WTC11 (cell line): ENCODE measurements around the gene TPM2. TPM values are rescaled to one million over a fixed set of nuclear protein-coding genes. Genes with fewer than 3 reads are reported as not detected.

Experiments
- ATAC-seq: fragments of 200-7000 bp; cut with Tn5 transposase; 2 replicates; pipeline ENCODE4 v1.10.0; 2021; ENCODE audit warnings: mild to moderate bottlenecking, moderate library complexity
- CTCF ChIA-PET: fragments of 300-600 bp; sonication (Branson Sonifier 250); formaldehyde crosslinking; loops from one replicate; lab custom pipeline; 2021; ENCODE audit warnings: antibody characterized with exemption; lab: Charles Lee
- POLR2A ChIA-PET: fragments of 350-600 bp; sonication (Branson Sonifier 250); formaldehyde crosslinking; loops from one replicate; lab custom pipeline; 2021; ENCODE audit warnings: antibody characterized with exemption; lab: Charles Lee
- DNase-seq: peaks from one replicate; pipeline ENCODE4 v3.0.0; 2021; ENCODE audit warnings: low spot score
- H3K27ac Mint-ChIP-seq: 2 replicates; pipeline ENCODE4 v1.8.0; 2021; ENCODE audit warnings: mixed read lengths
- H3K27me3 Mint-ChIP-seq: 2 replicates; pipeline ENCODE4 v1.8.0; 2021; ENCODE audit warnings: low read depth, mild to moderate bottlenecking, moderate library complexity, mixed read lengths
- H3K36me3 Mint-ChIP-seq: 2 replicates; pipeline ENCODE4 v1.8.0; 2021; ENCODE audit warnings: mixed read lengths
- H3K4me1 Mint-ChIP-seq: 2 replicates; pipeline ENCODE4 v1.8.0; 2022; ENCODE audit warnings: mixed read lengths
- H3K4me3 Mint-ChIP-seq: 2 replicates; pipeline ENCODE4 v1.8.0; 2021; ENCODE audit warnings: mild to moderate bottlenecking, moderate library complexity, mixed read lengths
- H3K9me3 Mint-ChIP-seq: 2 replicates; pipeline ENCODE4 v1.8.0; 2021; ENCODE audit warnings: mixed read lengths
- ATF1 ChIP-seq: sonication (generic); formaldehyde crosslinking; IDR thresholded peaks from 2 replicates; pipeline ENCODE4 v1.8.1; 2023; ENCODE audit warnings: mild to moderate bottlenecking, moderate library complexity, missing genetic modification reagents
- CBFB ChIP-seq: sonication (generic); formaldehyde crosslinking; IDR thresholded peaks from 2 replicates; pipeline ENCODE4 v1.8.1; 2022; ENCODE audit warnings: mild to moderate bottlenecking, low read depth, missing genetic modification reagents
- E2F1 ChIP-seq: sonication (generic); formaldehyde crosslinking; IDR thresholded peaks from 2 replicates; pipeline ENCODE4 v1.8.0; 2022; ENCODE audit warnings: mild to moderate bottlenecking, missing genetic modification reagents
- ELF4 ChIP-seq: sonication (generic); formaldehyde crosslinking; IDR thresholded peaks from 2 replicates; pipeline ENCODE4 v1.8.1; 2022; ENCODE audit warnings: low read depth, mild to moderate bottlenecking, moderate library complexity, missing genetic modification reagents
- ESRRA ChIP-seq: sonication (generic); formaldehyde crosslinking; IDR thresholded peaks from 2 replicates; pipeline ENCODE4 v1.8.1; 2022; ENCODE audit warnings: mild to moderate bottlenecking, missing genetic modification reagents, borderline replicate concordance
- GRHL2 ChIP-seq: fragments of 250-450 bp; sonication (Bioruptor Pico); IDR thresholded peaks from 2 replicates; pipeline ENCODE4 v1.8.0; 2022; ENCODE audit warnings: mild to moderate bottlenecking, moderate library complexity; ENCODE audit not compliant: insufficient replicate concordance, severe bottlenecking
- GTF2I ChIP-seq: fragments of 250-450 bp; sonication (Bioruptor Pico); conservative IDR thresholded peaks from 2 replicates; pipeline ENCODE4 v1.4.0; 2021; ENCODE audit warnings: mild to moderate bottlenecking
- HMGA2 ChIP-seq: fragments of 250-450 bp; sonication (Bioruptor Pico); IDR thresholded peaks from 2 replicates; pipeline ENCODE4 v1.4.0; 2021; ENCODE audit warnings: mild to moderate bottlenecking, moderate library complexity
- IRF1 ChIP-seq: sonication (generic); formaldehyde crosslinking; IDR thresholded peaks from 2 replicates; pipeline ENCODE4 v1.8.0; 2023; ENCODE audit warnings: missing genetic modification reagents
- IRF2 ChIP-seq: sonication (generic); formaldehyde crosslinking; IDR thresholded peaks from 2 replicates; pipeline ENCODE4 v1.8.0; 2022; ENCODE audit warnings: low read depth, missing genetic modification reagents, borderline replicate concordance
- KAT7 ChIP-seq: sonication (generic); formaldehyde crosslinking; IDR thresholded peaks from 2 replicates; pipeline ENCODE4 v1.8.1; 2023; ENCODE audit warnings: missing genetic modification reagents, mild to moderate bottlenecking, borderline replicate concordance
- MXD4 ChIP-seq: fragments of 250-450 bp; sonication (Bioruptor Pico); IDR thresholded peaks from 2 replicates; pipeline ENCODE4 v1.8.0; 2021; ENCODE audit warnings: mild to moderate bottlenecking, moderate library complexity, borderline replicate concordance
- NFYB ChIP-seq: sonication (generic); formaldehyde crosslinking; conservative IDR thresholded peaks from 2 replicates; pipeline ENCODE4 v1.8.0; 2022; ENCODE audit warnings: low read depth, missing genetic modification reagents
- NR1H2 ChIP-seq: sonication (generic); formaldehyde crosslinking; IDR thresholded peaks from 2 replicates; pipeline ENCODE4 v1.9.0; 2021; ENCODE audit warnings: mild to moderate bottlenecking, moderate library complexity, missing genetic modification reagents
- PRRX2 ChIP-seq: fragments of 250-450 bp; sonication (Bioruptor Pico); IDR thresholded peaks from 2 replicates; pipeline ENCODE4 v1.8.0; 2021; ENCODE audit warnings: mild to moderate bottlenecking
- SMAD4 ChIP-seq: sonication (generic); formaldehyde crosslinking; IDR thresholded peaks from 2 replicates; pipeline ENCODE4 v1.8.0; 2022; ENCODE audit warnings: mild to moderate bottlenecking, missing genetic modification reagents
- SP1 ChIP-seq: sonication (generic); formaldehyde crosslinking; conservative IDR thresholded peaks from 2 replicates; pipeline ENCODE4 v1.8.1; 2022; ENCODE audit warnings: missing genetic modification reagents
- TEAD4 ChIP-seq: sonication (generic); formaldehyde crosslinking; IDR thresholded peaks from 2 replicates; pipeline ENCODE4 v1.8.0; 2022; ENCODE audit warnings: mild to moderate bottlenecking, missing genetic modification reagents
- ZNF232 ChIP-seq: sonication (generic); formaldehyde crosslinking; IDR thresholded peaks from 2 replicates; pipeline ENCODE4 v1.8.0; 2022; ENCODE audit warnings: mild to moderate bottlenecking, missing genetic modification reagents
- ZNF671 ChIP-seq: fragments of 250-450 bp; sonication (Bioruptor Pico); IDR thresholded peaks from 2 replicates; pipeline ENCODE4 v1.8.0; 2021; ENCODE audit warnings: mild to moderate bottlenecking
- total RNA-seq: library from RNA; stranded (reverse); gene quantifications from 3 replicates; pipeline ENCODE4 v1.2.3, GENCODE V29; 2021
- TF ChIP-seq, protein P1 (sequence below): fragments of 200-600 bp; IDR thresholded peaks from 2 replicates; pipeline ENCODE4 v1.8.0; 2022; ENCODE audit warnings: antibody characterized with exemption
- TF ChIP-seq, protein P2 (sequence below): sonication (generic); formaldehyde crosslinking; IDR thresholded peaks from 2 replicates; pipeline ENCODE4 v1.8.1; 2023; ENCODE audit warnings: mild to moderate bottlenecking, missing genetic modification reagents, moderate library complexity
- TF ChIP-seq, protein P3 (sequence below): sonication (generic); formaldehyde crosslinking; IDR thresholded peaks from 2 replicates; pipeline ENCODE4 v1.8.1; 2023; ENCODE audit warnings: mild to moderate bottlenecking, moderate library complexity, missing genetic modification reagents
- TF ChIP-seq, protein P4 (sequence below): sonication (generic); formaldehyde crosslinking; IDR thresholded peaks from 2 replicates; pipeline ENCODE4 v1.8.1; 2023; ENCODE audit warnings: mild to moderate bottlenecking, missing genetic modification reagents

Gene TPM2
- total RNA-seq, 1 experiment from 2014 or later: 146 TPM

DNA sequence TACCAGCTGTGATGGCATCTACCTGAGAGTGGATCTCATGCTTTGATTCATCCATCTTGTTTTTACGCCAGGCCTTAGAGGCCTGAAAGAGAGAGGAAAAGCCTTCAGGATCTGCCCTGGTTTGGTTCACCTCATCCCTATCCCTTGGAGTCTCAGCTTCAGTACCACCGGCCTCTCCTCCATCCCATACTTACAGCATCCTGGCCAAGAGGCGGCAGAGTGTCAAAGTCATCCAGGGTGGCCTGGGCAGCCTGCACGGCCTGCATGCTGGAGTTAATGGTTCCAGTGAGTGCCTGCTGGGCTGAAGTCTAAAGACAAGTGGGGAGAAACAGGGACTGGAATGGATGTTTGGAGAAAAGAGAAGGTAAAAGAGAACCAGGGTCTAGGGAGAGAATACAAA, 29.8 kb upstream of the TPM2 start:
- no peaks in the 10 kb centered on the region for H3K9me3 Mint-ChIP-seq
- ChIA-PET POLR2A (no interaction called here), CTCF (interaction anchor here (0.7 to 3.1 kb wide), 3 partner anchors 9 to 120 kb away, joined by 3 to 16 read pairs (median 5); no protein-coding TSS in a partner anchor)

DNA sequence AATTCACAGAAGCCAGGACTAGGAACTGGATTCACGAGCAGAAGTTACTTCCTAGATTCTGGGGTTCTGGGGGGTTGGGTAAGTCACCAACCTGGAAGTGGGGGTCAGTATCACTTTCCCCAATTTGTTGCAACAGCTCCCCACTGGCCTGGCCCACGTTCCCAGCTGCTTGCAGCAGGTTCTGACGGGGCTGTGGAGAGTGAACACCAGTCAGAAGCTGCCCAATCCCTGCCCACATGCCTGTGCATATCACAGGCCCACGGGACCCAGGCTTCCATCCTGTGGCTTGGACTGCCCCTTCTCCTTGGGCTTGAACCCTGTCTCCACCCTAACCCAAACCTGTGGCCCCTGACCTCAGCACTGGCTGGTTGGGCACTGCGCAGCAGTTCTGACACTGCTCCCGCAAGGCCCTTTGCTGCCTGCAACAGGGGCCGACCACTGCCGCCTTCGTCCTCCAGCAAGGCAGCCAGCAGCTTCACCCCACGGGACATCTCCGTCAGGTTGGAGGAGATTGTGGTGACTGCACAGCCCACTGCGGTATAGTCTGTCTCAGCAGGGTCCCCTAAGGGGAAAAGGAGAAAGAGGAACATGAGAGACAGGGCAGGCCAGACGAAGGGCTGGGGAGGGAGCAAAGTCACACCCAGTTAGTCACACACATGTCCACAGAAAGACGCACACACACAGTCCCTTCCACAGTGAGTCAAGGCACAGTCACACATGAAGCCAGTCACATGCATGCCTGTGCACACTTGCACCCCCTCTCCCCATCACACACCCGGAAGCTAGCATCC, 29.2 kb upstream of the TPM2 start:
- Mint-ChIP-seq H3K27ac (no peak overlapping the region), H3K9me3 (no peaks in the 10 kb centered on the region), H3K4me3 (no peak overlapping the region), H3K27me3 (no peaks in the 10 kb centered on the region), H3K36me3 (peaks cover 85% of the 10 kb centered on the region), H3K4me1 (no peaks in the 10 kb centered on the region)
- no peak for DNase-seq
- ChIA-PET POLR2A (no interaction called here), CTCF (interaction anchor here (0.7 to 3.1 kb wide), 3 partner anchors 10 to 119 kb away, joined by 3 to 16 read pairs (median 5); no protein-coding TSS in a partner anchor)
- no peak for ATAC-seq
- TF ChIP-seq HMGA2 (CRISPR knock-in tag) (no peak), IRF1 (CRISPR knock-in tag) (no peak), MXD4 (CRISPR knock-in tag) (no peak), NR1H2 (CRISPR knock-in tag) (no peak), NFYB (CRISPR knock-in tag) (no peak), ATF1 (CRISPR knock-in tag) (no peak), GRHL2 (CRISPR knock-in tag) (no peak), SP1 (CRISPR knock-in tag) (no peak), KAT7 (no peak), GTF2I (CRISPR knock-in tag) (no peak), PRRX2 (CRISPR knock-in tag) (no peak)

More for the DNA sequence above, 29.8 kb upstream of the TPM2 start:
- H3K36me3 Mint-ChIP-seq: peaks cover 83% of the 10 kb centered on the region
- H3K4me1 Mint-ChIP-seq: no peaks in the 10 kb centered on the region
- H3K27ac Mint-ChIP-seq: no peak overlapping the region
- no peak overlapping the region for H3K4me3 Mint-ChIP-seq
- H3K27me3 Mint-ChIP-seq: no peaks in the 10 kb centered on the region
- no peak for DNase-seq
- TF ChIP-seq ZNF671: no peak
- no peak for TF ChIP-seq E2F1 (CRISPR knock-in tag)
- TF ChIP-seq, protein P1, sequence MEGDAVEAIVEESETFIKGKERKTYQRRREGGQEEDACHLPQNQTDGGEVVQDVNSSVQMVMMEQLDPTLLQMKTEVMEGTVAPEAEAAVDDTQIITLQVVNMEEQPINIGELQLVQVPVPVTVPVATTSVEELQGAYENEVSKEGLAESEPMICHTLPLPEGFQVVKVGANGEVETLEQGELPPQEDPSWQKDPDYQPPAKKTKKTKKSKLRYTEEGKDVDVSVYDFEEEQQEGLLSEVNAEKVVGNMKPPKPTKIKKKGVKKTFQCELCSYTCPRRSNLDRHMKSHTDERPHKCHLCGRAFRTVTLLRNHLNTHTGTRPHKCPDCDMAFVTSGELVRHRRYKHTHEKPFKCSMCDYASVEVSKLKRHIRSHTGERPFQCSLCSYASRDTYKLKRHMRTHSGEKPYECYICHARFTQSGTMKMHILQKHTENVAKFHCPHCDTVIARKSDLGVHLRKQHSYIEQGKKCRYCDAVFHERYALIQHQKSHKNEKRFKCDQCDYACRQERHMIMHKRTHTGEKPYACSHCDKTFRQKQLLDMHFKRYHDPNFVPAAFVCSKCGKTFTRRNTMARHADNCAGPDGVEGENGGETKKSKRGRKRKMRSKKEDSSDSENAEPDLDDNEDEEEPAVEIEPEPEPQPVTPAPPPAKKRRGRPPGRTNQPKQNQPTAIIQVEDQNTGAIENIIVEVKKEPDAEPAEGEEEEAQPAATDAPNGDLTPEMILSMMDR: no peak
- no peak for TF ChIP-seq ESRRA
- TF ChIP-seq, protein P2, sequence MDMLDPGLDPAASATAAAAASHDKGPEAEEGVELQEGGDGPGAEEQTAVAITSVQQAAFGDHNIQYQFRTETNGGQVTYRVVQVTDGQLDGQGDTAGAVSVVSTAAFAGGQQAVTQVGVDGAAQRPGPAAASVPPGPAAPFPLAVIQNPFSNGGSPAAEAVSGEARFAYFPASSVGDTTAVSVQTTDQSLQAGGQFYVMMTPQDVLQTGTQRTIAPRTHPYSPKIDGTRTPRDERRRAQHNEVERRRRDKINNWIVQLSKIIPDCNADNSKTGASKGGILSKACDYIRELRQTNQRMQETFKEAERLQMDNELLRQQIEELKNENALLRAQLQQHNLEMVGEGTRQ (CRISPR knock-in tag): no peak
- no peak for TF ChIP-seq IRF2 (CRISPR knock-in tag)
- no peak for TF ChIP-seq TEAD4
- TF ChIP-seq SMAD4 (CRISPR knock-in tag): no peak
- TF ChIP-seq, protein P3, sequence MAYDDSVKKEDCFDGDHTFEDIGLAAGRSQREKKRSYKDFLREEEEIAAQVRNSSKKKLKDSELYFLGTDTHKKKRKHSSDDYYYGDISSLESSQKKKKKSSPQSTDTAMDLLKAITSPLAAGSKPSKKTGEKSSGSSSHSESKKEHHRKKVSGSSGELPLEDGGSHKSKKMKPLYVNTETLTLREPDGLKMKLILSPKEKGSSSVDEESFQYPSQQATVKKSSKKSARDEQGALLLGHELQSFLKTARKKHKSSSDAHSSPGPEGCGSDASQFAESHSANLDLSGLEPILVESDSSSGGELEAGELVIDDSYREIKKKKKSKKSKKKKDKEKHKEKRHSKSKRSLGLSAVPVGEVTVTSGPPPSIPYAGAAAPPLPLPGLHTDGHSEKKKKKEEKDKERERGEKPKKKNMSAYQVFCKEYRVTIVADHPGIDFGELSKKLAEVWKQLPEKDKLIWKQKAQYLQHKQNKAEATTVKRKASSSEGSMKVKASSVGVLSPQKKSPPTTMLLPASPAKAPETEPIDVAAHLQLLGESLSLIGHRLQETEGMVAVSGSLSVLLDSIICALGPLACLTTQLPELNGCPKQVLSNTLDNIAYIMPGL: no peak
- TF ChIP-seq, protein P4, sequence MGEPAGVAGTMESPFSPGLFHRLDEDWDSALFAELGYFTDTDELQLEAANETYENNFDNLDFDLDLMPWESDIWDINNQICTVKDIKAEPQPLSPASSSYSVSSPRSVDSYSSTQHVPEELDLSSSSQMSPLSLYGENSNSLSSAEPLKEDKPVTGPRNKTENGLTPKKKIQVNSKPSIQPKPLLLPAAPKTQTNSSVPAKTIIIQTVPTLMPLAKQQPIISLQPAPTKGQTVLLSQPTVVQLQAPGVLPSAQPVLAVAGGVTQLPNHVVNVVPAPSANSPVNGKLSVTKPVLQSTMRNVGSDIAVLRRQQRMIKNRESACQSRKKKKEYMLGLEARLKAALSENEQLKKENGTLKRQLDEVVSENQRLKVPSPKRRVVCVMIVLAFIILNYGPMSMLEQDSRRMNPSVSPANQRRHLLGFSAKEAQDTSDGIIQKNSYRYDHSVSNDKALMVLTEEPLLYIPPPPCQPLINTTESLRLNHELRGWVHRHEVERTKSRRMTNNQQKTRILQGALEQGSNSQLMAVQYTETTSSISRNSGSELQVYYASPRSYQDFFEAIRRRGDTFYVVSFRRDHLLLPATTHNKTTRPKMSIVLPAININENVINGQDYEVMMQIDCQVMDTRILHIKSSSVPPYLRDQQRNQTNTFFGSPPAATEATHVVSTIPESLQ (CRISPR knock-in tag): no peak
- TF ChIP-seq ZNF232 (CRISPR knock-in tag): no peak
- no peak for TF ChIP-seq SP1 (CRISPR knock-in tag)
- TF ChIP-seq CBFB (CRISPR knock-in tag): no peak
- no peak for TF ChIP-seq PRRX2 (CRISPR knock-in tag)
- TF ChIP-seq ELF4 (CRISPR knock-in tag): no peak
- TF ChIP-seq, all 79 proteins: peak for 0
- no peak for ATAC-seq
